Liver (tissue), 9 donors: ENCODE measurements around the gene PELI2. TPM values are rescaled to one million over a fixed set of nuclear protein-coding genes. Genes with fewer than 3 reads are reported as not detected.

Experiments
- DNase-seq: peaks from one replicate; pipeline ENCODE4 v3.0.0-alpha.2; 2017; ENCODE audit warnings: low spot score
- H3K27ac ChIP-seq, 2 donors: one replicate each; pipeline ENCODE4 v1.7.0; 2013; ENCODE audit warnings: inconsistent platforms in 2 of 2, low read length in 2 of 2, control low read depth in 1 of 2, low read depth in 1 of 2, mild to moderate bottlenecking in 1 of 2
- H3K27me3 ChIP-seq, 4 donors: one replicate each; pipeline versions ENCODE4 v1.6.1 to v1.7.0; 2013; ENCODE audit warnings: low read length in 3 of 4, inconsistent platforms in 1 of 4, mild to moderate bottlenecking in 1 of 4, moderate library complexity in 1 of 4; ENCODE audit not compliant: control insufficient read depth in 4 of 4, insufficient read depth in 4 of 4
- H3K36me3 ChIP-seq, 4 donors: one replicate each; pipeline versions ENCODE4 v1.6.1 to v1.7.0; 2013; ENCODE audit warnings: low read length in 3 of 4, mild to moderate bottlenecking in 3 of 4, low read depth in 1 of 4, moderate library complexity in 1 of 4; ENCODE audit not compliant: control insufficient read depth in 4 of 4, insufficient read depth in 3 of 4
- H3K4me1 ChIP-seq, 4 donors: one replicate each; pipeline versions ENCODE4 v1.6.1 to v1.7.0; 2013; ENCODE audit warnings: low read length in 3 of 4, mild to moderate bottlenecking in 3 of 4, moderate library complexity in 1 of 4; ENCODE audit not compliant: control insufficient read depth in 4 of 4, insufficient read depth in 4 of 4
- H3K4me3 ChIP-seq, 3 donors: one replicate each; pipeline versions ENCODE4 v1.6.1 to v1.7.0; 2013; ENCODE audit warnings: low read length in 3 of 3, control low read depth in 1 of 3, low read depth in 1 of 3, mild to moderate bottlenecking in 1 of 3
- H3K9ac ChIP-seq, 2 donors: one replicate each; pipeline ENCODE4 v1.7.0; 2013; ENCODE audit warnings: low read length in 2 of 2, mild to moderate bottlenecking in 2 of 2, moderate library complexity in 2 of 2, control low read depth in 1 of 2, low read depth in 1 of 2
- H3K9me3 ChIP-seq, 4 donors: one replicate each; pipeline versions ENCODE4 v1.6.1 to v1.7.0; 2013; ENCODE audit warnings: low read length in 3 of 4; ENCODE audit not compliant: control insufficient read depth in 4 of 4
- GABPA ChIP-seq, 2 donors: IDR thresholded peaks in 1 of 2; conservative IDR thresholded peaks in 1 of 2; 2 replicates each; pipeline ENCODE4 v1.6.1; 2016; ENCODE audit warnings: antibody characterized with exemption in 2 of 2, mild to moderate bottlenecking in 1 of 2, moderate library complexity in 1 of 2
- HNF4G ChIP-seq: IDR thresholded peaks from 2 replicates; pipeline ENCODE4 v1.6.1; 2016; ENCODE audit warnings: antibody characterized with exemption
- JUND ChIP-seq, 2 donors: IDR thresholded peaks; 2 replicates each; pipeline ENCODE4 v1.6.1; 2016; ENCODE audit warnings: antibody characterized with exemption in 2 of 2
- NR2F2 ChIP-seq: IDR thresholded peaks from 2 replicates; pipeline ENCODE4 v1.6.1; 2016; ENCODE audit warnings: antibody characterized with exemption
- RXRA ChIP-seq, 2 donors: IDR thresholded peaks; 2 replicates each; pipeline ENCODE4 v1.6.1; 2017 to 2018; ENCODE audit warnings: antibody characterized with exemption in 2 of 2, mild to moderate bottlenecking in 1 of 2
- YY1 ChIP-seq: IDR thresholded peaks from 2 replicates; pipeline ENCODE4 v1.6.1; 2016; ENCODE audit warnings: antibody characterized with exemption, mild to moderate bottlenecking
- WGBS: extraction: QIAGEN DNeasy Blood & Tissue Kit; methylation state at CpG from one replicate; pipeline ENCODE4 v1.1.7; 2013; 5-methylcytosine and 5-hydroxymethylcytosine counted together
- polyA plus RNA-seq, 2 donors: library from polyadenylated mRNA; stranded (reverse) in 1 of 2; unstranded in 1 of 2; fragments of 200-250 nt in 1 of 2; fragments of >200 nt in 1 of 2; fragmentation: Nextera tagmentation in 1 of 2; extraction: Ambion mirVana in 1 of 2; gene quantifications; one replicate each; pipeline versions ENCODE4 v1.2.1 to v1.2.3, GENCODE V29; 2013 to 2015
- total RNA-seq, 2 donors: library from RNA; depleted of rRNA; stranded (reverse); fragments of >200 nt; gene quantifications; one replicate each; pipeline ENCODE4 v1.2.3, GENCODE V29; 2014
- TF ChIP-seq, protein P1 (sequence below): IDR thresholded peaks from 2 replicates; pipeline ENCODE4 v1.6.1; 2016; ENCODE audit warnings: antibody characterized with exemption
- TF ChIP-seq, protein P2 (sequence below): IDR thresholded peaks from 2 replicates; pipeline ENCODE4 v1.6.1; 2016; ENCODE audit warnings: antibody characterized with exemption
- TF ChIP-seq, protein P3 (sequence below): IDR thresholded peaks from 2 replicates; pipeline ENCODE4 v1.6.1; 2016; ENCODE audit warnings: antibody characterized with exemption
- TF ChIP-seq, protein P4 (sequence below): IDR thresholded peaks from 2 replicates; pipeline ENCODE4 v1.6.1; 2016; ENCODE audit warnings: antibody characterized with exemption, mild to moderate bottlenecking
- donor health status: healthy.
- donor health status: healthy.
- donor health status: healthy.
- donor health status: healthy.
- donor health status: healthy.

Gene PELI2
- total and polyA plus RNA-seq, 4 donors, result 0.68 to 2.9 (median 1.2) TPM

DNA sequence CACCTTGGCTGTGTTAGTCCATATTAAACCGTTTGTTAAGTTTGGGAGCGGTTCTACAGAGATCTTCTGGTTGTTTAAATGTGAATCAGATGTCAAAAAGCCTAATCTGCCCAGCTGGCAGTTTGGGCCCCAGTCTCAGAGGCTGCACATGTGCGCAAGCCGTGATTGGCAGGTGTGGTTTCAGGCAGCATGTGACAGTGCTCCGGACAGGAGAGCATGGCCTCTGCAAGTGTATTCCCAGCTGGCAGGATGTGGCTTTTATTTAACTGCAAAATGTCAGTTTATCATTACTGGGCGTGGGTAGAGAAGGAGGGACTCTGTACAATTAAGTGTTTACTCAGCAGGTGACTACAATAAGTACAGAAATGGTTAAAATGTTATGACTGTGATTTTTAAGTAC lies 77.5 kb downstream of the PELI2 start:
- no peaks in the 10 kb centered on the region for H3K4me1 ChIP-seq
- 70% methylated on average over 6 of the region's 6 CpGs for WGBS
- no peaks in the 10 kb centered on the region for H3K36me3 ChIP-seq
- no peaks in the 10 kb centered on the region for H3K27me3 ChIP-seq
- no peak overlapping the region for H3K4me3 ChIP-seq
- no peak overlapping the region for H3K9ac ChIP-seq
- no peak overlapping the region for H3K27ac ChIP-seq
- TF ChIP-seq HNF4G, result no peak
- TF ChIP-seq, protein P1, sequence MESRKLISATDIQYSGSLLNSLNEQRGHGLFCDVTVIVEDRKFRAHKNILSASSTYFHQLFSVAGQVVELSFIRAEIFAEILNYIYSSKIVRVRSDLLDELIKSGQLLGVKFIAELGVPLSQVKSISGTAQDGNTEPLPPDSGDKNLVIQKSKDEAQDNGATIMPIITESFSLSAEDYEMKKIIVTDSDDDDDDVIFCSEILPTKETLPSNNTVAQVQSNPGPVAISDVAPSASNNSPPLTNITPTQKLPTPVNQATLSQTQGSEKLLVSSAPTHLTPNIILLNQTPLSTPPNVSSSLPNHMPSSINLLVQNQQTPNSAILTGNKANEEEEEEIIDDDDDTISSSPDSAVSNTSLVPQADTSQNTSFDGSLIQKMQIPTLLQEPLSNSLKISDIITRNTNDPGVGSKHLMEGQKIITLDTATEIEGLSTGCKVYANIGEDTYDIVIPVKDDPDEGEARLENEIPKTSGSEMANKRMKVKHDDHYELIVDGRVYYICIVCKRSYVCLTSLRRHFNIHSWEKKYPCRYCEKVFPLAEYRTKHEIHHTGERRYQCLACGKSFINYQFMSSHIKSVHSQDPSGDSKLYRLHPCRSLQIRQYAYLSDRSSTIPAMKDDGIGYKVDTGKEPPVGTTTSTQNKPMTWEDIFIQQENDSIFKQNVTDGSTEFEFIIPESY, result no peak
- TF ChIP-seq YY1, result no peak
- no peak for TF ChIP-seq RXRA (IDR thresholded peaks at IDR 0.05)
- TF ChIP-seq, protein P2, sequence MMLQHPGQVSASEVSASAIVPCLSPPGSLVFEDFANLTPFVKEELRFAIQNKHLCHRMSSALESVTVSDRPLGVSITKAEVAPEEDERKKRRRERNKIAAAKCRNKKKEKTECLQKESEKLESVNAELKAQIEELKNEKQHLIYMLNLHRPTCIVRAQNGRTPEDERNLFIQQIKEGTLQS, result no peak
- TF ChIP-seq, protein P3, sequence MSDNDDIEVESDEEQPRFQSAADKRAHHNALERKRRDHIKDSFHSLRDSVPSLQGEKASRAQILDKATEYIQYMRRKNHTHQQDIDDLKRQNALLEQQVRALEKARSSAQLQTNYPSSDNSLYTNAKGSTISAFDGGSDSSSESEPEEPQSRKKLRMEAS, result no peak
- TF ChIP-seq GABPA (IDR thresholded peaks at IDR 0.05 in 1 of 2, conservative IDR thresholded peaks at IDR 0.05 in 1 of 2), result no peak
- TF ChIP-seq, protein P4, sequence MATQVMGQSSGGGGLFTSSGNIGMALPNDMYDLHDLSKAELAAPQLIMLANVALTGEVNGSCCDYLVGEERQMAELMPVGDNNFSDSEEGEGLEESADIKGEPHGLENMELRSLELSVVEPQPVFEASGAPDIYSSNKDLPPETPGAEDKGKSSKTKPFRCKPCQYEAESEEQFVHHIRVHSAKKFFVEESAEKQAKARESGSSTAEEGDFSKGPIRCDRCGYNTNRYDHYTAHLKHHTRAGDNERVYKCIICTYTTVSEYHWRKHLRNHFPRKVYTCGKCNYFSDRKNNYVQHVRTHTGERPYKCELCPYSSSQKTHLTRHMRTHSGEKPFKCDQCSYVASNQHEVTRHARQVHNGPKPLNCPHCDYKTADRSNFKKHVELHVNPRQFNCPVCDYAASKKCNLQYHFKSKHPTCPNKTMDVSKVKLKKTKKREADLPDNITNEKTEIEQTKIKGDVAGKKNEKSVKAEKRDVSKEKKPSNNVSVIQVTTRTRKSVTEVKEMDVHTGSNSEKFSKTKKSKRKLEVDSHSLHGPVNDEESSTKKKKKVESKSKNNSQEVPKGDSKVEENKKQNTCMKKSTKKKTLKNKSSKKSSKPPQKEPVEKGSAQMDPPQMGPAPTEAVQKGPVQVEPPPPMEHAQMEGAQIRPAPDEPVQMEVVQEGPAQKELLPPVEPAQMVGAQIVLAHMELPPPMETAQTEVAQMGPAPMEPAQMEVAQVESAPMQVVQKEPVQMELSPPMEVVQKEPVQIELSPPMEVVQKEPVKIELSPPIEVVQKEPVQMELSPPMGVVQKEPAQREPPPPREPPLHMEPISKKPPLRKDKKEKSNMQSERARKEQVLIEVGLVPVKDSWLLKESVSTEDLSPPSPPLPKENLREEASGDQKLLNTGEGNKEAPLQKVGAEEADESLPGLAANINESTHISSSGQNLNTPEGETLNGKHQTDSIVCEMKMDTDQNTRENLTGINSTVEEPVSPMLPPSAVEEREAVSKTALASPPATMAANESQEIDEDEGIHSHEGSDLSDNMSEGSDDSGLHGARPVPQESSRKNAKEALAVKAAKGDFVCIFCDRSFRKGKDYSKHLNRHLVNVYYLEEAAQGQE, result no peak
- TF ChIP-seq NR2F2, result no peak
- no peak for DNase-seq
- H3K9me3 ChIP-seq, result no peaks in the 10 kb centered on the region

DNA sequence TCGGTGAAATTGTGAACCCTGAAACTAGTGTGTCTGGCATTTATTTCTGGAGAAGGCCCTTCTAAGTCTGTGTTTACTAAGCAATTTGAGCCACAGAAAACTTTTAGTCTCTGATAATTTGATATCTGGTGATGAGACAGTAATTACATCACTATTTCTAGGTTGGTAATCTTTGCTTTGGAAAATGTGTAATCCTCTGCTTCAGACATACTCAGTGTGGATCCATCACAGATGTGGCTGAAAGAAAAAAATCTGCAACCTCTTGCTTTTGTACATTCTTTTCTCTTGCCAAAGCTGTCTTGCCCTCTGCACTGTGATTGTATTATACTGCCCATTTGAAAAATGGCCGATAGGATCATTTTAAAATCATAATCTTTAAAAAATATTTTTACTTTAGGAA lies 78.1 kb downstream of the PELI2 start:
- H3K9me3 ChIP-seq, result no peaks in the 10 kb centered on the region
- peak; percentile 20 for TF ChIP-seq NR2F2
- TF ChIP-seq, protein P2, result no peak
- 81% methylated on average over 2 of the region's 2 CpGs for WGBS
- no peaks in the 10 kb centered on the region for H3K36me3 ChIP-seq
- no peak overlapping the region for H3K4me3 ChIP-seq
- H3K27me3 ChIP-seq, result no peaks in the 10 kb centered on the region
- H3K9ac ChIP-seq, result no peak overlapping the region
- H3K27ac ChIP-seq, result no peak overlapping the region
- H3K4me1 ChIP-seq, result no peaks in the 10 kb centered on the region
- DNase-seq, result no peak

DNA sequence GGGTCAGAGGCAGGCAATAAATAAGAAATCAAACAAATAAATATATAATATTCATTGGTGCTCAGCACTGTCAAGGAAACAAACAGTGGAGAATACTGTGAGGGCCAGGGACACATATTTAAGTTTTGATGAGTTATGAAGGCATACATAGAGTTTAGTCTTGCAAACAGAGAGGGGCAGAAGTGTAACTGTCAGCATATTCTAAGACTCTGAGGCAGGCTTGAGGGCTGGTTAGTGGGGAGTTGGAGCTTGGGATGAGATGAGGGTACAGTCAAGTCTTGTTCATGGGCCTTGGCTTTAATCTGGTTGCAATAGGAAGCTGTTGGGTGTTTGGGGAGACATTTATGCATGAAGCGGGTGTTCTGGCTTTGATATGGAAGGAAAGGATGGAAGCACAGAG lies 78.9 kb downstream of the PELI2 start:
- Histone ChIP-seq H3K27me3 (no peaks in the 10 kb centered on the region), H3K4me3 (no peak overlapping the region), H3K4me1 (no peaks in the 10 kb centered on the region), H3K9ac (no peak overlapping the region), H3K9me3 (no peaks in the 10 kb centered on the region), H3K27ac (no peak overlapping the region), H3K36me3 (no peaks in the 10 kb centered on the region)
- DNase-seq, result no peak
- TF ChIP-seq, protein P1, result no peak
- no peak for TF ChIP-seq JUND (IDR thresholded peaks at IDR 0.05)
- TF ChIP-seq, protein P3, result no peak
- WGBS, result 98% methylated on average over 1 of the region's 1 CpG
